GM18870 (cell line): ENCODE data around the gene AMPD3.
A peak's percentile ranks its signal among the peaks of the same experiment; 100 is the strongest.
"Not testable (repeated sequence)": the region's sequence is repeated elsewhere in the genome, so short reads cannot be mapped to it uniquely, and the experiment has no call there.

ENCODE experiments used
- ATAC-seq: cut with Tn5 transposase; IDR thresholded peaks from one replicate; pipeline ENCODE4 v1.9.1; 2021; ENCODE audit warnings: moderate library complexity; ENCODE audit not compliant: unreplicated experiment

Gene AMPD3

DNA sequence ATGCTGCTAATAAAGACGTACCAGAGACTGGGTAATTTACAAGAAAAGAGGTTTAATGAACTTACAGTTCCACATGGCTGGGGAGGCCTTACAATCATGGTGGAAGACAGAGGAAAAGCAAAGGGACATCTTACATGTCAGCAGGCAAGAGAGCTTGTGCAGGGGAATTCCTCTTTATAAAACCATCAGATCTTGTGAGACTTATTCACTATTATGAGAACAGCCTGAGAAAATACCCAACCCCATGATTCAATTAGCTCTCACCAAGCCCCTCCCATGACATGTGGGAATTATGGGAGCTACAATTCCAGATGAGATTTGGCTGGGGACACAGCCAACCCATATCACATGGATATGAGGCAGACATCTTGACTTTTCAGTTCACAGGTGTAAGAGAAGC lies 18.4 kb upstream of the AMPD3 start:
- not testable (repeated sequence) for ATAC-seq

DNA sequence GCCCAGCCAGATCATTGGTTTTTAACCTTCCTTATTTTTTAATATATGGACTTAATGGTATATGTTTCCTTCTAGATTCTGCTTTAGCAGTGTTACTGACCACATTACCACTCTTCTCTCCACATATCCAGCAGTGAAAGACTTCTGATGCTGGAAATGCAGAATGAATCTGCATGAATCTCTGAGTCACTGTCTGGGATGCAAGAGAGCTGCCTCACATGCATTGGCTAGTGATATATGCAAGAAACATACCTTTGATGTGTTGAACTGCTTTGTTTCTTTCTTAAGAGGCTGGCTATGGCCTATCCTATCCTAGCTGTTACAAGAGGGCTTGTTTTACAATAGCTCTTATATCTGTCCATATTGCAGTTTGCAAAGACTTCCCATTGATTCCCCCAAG lies 16.6 kb upstream of the AMPD3 start:
- ATAC-seq: no peak

DNA sequence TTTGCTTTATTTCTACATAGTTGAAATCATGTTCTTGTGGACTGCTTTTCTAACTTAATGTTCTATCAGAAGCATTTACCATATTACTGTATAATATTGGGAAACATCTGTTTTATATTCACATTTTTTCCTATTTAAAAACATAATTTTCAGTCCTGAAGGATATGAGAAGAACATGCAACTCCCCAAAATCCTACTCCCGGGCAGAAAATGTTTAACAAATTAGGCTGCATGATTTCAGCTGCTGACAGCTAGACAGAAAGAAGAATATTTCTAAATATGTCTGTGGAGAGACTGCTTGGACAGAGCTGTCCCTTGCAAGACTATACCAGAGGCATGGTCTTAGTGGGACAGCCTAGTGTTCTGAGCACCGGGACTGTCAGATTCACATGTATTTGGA lies 15.7 kb upstream of the AMPD3 start:
- no peak for ATAC-seq

DNA sequence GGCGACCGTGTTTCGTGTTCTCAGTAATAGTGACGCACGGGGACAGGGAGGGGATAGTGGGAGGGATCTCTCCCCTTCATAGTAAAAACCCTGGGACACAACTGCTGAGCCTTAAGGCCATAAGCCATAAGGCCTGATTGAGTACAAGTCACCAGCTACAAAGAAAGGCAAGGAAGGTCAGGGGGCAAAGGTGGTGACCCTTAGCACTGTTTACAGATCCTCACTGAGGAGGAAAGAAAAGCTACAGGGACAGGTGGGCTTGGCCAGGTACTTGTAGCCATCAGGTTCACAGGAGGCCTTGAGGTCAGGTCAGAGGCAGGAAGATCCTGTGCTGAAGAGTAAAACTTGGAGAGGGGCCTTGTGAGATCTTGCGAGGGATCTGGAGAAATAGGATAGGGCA lies 15.1 kb upstream of the AMPD3 start:
- ATAC-seq: no peak

DNA sequence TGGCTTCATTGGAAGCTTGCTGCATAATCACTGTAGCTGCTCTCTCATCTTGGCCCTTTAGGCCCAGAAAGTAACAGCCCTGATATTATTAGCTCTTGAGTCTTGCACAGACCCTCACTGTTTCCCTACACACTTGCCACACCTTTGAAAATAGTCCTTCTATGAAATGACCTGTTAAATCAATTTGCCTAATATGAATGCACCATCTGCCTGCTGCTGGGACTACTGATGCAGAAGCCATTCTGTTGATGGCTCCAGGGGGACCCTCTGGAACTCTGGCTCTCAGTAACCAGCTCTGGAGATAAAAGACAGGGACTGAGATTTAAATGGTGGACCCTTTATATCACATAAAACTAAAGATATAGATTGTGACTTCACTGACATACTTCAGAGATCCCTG lies 14.7 kb upstream of the AMPD3 start:
- no peak for ATAC-seq

DNA sequence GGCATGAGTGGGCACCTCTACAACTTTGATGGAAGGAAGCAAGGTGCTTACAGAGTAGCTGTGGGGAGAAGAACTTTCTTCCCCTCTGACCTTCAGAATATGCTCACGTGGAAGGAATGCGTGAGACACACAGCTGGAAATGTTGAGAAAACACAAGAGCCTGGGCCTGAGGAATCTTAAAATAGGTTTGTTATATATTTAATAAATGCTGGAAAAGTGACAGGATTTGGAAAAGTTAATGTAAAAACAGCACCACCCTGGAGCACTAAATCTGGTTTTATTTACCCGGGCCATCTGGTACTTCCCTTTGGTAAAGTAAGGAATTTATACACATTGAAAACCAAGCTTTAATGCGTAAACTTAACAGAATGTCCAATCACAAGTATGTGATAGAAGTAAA lies 14.0 kb upstream of the AMPD3 start:
- no peak for ATAC-seq

DNA sequence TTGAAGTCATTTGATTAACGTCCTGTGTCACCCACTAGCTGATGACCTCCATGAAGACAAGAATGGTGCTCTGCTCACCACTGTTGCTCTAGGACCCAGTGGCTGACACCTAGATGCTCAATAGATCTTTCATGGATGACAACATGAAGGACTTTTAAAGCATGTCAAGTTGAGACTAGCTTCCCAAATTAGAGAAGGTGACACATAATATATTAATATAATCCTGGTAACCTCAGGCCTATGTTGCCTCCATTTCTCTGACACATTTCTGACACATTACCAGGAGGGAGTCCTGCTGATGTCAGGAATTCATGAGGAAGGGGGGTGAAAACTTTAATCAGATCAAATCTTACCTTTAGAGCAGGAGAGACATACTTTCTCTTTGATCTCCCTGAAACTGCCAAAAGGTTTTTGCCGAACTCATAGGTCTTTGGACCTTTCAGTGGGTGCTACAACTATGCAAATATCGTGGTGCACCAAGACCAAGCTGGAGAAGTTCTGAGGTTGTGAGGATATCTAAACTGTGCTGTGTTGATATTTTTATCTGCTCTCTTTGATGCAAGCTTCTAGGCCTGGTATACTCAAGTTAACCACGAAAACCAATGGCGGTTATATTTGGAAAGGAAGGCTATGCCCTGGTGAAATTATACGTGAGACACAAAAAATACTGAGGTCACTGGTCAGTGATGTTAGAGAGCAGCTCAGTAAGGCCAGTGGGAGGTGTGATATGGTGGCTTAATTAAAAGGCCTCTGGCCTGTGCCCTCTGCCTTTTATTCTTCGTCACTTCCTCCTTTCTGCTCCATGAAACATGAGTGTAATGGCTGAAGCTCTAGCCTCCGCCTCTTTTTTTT lies 13.2 kb upstream of the AMPD3 start:
- ATAC-seq: peak; percentile 98

DNA sequence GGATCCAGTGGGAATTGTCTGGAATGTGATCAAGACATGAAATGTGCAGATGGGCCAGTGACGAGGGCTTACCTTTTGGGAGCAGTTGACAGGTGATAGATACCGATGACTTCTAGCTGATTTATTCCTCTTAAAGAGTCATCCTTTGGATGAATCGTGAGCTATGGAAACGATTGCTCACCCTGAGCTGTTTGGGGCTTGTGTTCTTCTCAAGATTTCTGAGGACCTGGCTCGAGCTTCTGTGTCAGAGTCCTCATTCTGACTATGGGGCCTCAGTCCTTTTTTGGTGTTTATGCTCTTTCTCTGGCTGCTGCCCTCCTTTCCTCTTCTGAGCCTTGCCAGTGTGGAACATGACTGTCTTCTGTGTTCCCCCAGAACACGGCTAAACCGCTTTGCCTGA lies 11.9 kb upstream of the AMPD3 start:
- no peak for ATAC-seq

DNA sequence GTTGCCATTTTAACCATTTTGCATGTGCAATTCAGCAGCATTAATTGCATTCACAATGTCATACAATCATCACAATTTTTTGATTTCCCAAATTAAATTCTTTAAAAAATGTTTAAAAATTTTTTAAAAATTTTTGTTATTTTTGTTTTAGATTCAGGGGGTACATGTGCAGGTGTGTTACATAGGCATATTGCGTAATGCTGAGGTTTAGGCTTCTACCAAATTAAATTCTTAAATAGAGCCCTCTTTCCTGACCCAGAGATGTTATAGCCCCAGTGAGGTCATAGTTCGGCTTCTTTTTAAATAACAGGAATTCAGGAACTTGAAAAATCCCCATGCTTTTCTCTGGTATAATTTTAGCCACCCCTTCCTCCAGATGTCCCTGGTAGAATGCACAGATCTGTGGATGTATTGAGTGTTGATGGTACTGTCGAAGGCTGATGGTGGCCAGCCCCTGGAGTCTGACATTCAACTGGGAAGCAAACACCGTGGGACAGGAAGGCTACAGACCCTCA lies 11.3 kb upstream of the AMPD3 start:
- ATAC-seq: no peak

DNA sequence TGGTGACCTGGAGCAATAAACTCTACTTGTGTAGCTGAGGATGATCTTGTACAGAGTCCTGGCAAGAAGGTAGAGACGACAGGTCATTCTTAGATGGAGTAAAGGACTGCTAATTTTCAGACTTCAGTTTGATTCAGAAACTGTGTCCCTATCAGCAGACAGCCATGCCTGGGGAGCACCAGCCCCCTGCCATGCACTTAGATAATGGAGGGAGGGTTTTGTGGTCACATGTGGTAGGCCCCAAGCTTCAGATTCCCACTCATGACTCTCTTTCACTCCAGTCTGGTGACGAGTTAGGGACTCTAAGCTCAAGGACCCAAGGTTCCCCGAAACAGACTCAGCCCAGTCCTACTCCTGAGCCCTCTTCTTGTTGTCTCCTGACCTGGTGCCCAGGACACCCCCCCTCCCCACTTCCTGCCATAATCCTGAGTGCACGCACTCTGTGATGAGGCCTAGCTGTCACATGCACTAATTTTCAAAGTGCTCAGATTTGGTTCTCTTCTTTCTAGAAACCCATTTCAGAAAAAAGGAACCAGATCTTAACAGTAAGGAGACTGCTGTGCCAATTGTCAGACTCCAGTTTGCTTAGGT lies 10.2 kb upstream of the AMPD3 start:
- no peak for ATAC-seq

DNA sequence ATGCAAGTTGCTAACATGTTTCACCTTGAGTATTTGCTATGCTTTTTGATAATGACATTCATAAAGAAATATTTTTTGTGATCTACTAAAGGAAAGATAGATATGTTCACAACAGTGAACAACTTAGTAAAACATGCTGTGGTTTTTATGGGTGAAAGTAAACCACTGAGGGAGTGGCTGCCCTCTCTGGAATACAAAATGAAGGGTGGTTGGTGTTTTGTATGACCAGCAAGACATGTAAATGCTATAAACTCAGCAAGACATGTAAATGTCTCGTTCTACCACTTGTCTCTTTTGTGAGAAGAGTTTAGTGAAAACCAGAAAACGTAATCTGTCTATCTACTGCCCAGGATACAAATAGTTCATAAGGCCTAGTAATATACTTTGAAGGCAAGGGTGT lies 7.6 kb upstream of the AMPD3 start:
- ATAC-seq: no peak

DNA sequence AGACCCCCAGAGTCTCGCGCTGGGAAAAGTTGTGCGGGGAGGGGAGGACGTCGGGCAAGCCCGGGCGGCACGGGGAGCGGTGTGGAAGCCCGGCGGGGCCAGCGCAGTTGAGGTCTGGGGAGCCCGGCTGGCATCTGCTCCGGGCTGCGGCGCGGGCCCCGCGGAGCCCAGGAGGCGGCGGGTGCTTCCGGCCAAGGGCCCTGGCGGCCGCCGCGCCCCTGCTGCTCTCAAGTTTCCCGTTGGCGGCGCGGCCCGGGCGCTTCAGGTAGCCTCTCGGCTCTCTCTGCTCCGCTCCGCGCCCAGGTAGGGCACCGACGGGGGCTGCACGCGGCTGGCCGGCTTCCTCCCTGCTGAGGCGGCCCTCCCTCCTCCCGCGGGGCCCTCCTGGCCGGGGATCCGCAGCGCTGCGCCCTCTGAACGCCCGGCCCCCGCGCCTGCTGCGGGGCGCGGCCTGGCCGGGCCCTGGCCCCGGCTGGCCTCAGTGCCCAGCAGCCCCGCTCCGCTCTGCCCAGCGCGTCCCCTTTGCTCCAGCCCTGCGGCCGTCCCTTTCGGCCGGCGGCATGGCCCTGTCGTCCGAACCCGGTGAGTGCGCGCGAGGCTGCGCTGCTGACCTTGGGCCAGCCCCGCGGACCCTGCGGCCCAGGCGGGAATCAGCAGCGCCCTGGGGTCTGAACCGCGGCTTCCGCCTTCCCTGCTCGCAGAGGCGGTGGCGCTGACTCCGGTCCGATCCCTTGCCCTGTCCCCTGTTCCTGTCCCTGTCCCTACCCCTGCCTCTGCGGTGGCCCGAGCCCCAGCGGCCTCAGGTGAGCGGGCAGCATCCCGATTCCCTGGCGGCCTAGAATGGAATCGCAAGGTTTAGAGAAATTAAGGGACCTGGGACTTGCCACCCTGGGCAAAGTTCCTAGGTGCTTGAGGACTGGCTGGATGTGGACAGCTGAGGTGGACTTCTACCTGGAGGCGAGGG lies 4.3 kb upstream of the AMPD3 start:
- ATAC-seq: no peak

DNA sequence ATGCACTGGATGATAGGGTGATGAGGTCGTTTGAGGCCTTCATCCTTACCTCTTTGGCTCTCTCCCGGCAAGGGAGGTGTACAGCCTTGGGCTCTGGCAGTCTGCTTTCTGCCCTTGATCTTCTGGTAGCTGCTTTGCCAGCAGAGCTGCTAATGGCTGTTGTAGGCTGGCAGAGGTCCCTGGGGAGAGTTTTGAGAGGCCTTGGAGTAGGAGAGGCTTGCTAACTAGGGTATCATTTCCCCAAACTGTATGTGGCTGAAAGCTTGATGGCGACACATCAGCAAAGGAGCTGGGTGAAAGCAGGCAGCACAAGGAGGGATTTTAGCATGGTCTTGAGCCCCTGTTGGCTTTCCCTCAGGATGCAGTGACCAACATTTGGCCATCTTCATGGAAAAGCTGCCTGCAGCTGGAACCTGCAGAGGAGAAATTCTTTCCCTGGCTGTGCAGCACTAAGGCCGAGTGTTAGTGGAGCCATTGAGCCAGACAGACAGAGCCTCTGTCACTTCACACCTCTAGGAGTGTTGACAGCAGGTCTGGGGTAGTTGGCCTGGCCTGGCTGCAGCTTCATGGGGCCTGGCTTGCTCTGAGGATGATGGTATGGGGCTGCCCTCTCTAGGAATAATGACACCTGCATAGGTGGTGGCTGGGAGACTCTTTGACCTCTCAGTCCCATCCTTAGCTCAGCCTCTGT lies 3.5 kb upstream of the AMPD3 start:
- no peak for ATAC-seq

DNA sequence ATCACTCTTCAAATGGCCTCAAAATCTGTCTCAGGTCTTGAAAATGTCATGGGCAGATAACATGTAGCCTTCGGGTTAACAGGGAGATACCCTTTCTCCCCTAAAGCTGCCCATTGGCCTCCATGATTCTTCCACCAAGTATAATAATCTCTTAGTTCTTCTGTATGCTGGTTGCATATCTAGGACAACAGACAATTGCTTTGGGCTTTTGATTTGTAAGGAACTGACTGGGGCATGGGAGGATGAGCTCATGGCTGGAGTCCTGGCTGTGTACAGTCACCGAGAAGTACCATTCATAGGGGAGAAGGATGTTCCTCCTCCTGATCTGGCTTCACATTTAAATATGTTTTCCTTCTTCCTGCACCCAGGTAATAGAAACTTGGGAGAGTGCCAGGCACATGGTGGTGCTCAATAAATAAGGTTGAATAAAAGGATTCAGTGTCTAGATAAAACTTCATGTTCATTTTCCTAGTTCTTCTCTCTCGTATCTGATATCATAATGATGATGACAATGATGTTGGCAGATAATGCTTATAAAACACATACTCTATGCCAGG lies 2.8 kb upstream of the AMPD3 start:
- ATAC-seq: no peak

DNA sequence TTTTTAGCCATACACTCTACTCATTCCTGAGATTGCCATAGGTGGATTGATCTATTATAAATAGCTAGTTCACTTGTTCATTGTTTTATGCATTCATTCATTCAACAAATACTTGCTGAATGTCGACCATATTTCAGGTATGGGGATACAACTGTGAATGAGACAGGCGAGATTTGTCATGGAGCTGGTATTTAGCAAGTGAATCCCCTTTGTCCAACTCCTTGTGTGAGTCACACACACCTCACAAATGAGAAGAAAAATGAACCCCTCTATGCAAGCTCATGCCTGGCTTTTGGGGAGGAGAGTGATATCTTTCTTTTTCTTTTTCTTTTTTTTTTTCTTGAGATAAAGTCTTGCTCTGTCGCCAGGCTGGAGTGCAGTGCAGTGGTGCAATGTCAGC lies 1.8 kb upstream of the AMPD3 start:
- no peak for ATAC-seq

DNA sequence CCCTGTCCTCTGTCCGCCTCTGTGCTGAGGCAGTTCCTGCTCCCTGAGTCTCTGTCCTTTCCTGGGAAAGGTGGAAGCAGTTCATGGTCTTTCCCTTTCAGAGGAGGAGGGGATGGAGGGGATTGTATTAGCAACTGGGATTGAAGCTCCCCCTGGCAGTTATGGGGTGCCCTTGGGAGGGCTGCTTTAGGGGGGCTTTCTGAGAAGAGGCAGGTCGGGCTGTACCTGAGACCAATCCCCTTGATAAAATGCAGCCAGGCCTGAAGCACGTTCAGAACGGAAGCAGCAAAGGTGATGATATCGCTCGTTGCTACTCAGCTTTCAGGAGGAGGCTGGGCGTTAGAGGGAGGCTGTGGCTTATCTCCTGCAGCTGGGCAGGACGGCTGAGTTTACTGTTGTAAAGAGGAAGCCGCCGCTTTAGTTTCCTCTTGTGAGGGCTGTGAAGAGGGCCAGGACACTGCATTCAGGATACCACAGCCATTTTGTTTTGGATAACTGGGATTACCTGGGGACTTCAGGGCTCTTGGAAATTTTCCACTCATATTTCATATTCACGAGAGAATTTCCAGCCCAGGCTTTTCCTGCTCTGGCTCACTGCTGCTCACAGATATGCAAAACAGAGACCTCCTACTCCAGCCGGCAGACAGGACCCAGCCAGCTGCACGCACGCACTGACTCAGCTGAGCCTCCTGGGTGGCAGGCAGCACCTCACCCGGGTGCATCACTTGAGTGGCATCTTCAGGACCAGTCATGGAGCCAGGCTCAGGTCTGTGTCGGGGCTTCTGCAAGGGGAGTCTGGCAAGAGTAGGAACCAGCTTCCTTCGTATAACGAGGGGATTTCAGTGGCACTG lies 798 bp downstream of the AMPD3 start:
- peak; percentile 39 for ATAC-seq

DNA sequence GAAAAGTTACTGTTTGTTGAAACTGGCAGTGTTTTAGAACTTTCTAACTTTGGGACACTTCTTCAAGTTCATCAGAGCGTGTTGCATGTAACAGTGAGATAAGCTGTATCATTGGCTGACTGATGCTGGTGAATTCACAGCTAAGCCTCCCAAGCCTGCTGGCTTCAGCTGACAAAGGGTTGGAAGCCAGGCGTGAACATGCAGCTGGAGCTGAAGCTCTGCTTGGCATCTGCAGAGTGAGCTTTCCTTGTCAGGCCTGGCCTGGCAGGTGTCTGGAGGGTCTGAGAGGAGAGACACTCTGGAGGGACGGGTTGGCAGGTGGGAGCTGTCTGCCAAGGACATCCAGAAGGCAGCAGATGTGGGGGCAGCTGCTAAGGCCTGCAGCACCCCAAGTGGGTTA lies 1.5 kb downstream of the AMPD3 start:
- no peak for ATAC-seq

DNA sequence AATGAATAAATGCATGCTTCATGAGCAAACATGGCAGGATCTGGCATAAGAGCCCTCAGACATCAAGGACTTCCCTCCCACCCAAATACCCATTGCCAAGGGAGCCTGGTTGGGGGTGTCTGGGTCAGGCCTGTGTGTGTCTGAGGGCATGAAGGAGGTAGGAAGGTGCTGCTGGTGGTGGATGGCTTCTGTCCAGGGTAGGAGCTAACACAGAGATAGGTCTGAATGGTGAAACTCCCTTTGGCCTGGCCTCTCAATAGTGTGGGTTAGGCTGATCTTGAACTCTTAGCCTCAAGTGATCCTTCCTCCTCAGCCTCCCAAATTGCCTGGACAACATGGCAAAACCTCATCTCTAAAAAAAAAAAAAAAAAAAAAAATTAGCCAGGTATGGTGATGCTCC lies 2.8 kb downstream of the AMPD3 start:
- no peak for ATAC-seq
